GM21723 (cell line): Measurements from ENCODE around the gene HPS4.

Experiments used
- ATAC-seq: cut with Tn5 transposase; IDR thresholded peaks from one replicate; pipeline ENCODE4 v1.9.1; 2021; ENCODE audit warnings: mild to moderate bottlenecking, moderate library complexity; ENCODE audit not compliant: unreplicated experiment

The HPS4 gene

DNA sequence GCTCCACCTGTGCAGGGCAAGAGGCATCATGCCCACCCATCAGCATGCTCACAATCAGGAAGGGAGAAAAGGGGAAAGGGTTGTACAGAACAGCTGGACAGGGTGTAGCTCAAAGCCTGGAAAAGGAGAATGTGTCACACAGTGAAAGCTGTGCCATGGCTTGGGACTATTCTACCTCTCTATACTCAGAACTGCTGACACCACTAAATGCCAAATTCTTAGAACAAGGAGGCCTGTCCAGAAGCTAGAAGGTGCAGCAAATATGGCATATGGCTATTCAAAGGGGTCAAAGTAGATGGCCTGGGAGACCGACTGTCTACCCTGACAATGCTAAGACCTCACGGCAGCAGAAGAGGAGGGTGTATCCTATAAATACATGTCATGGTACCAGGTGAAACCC is 12.8 kb downstream of the HPS4 start:
- no peak for ATAC-seq

DNA sequence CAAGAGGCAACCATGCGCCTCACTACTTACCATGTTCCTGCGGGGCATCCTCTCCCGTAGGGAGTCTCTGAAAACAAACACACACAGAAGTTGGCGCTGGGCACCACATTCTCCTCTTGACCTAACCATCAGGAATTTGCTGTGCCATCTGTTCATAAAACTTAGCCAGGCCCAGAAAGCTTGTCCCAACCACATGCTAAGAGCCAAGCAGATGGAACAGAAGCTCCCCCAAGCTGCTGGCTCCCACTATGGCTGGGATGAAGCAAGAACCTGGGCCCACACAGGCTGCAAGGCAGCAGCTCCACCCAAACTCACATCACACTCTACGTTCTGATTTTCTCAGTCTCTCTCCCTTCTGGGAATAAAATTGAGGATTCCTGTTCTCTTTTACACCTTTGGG is 17.4 kb downstream of the HPS4 start:
- ATAC-seq = no peak

DNA sequence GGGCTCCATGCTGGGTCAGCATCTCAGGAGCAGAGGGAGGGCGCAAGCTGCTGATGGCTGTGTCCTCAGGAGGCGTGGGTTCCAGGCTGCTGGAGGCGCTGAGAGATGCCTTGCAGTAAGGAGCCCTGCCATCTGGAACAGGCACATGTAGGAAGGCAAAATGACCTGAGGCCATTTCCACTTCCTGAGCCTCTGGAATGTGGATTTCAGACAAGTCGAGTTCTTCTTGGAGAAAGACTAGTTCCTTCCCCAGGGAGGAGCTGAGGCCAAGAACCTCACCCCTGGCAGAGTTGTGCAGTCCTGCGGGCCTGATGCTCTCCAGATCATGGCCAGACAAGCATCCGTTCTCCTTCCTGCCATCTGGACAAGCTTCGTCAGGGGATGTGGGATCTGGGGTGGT is 19.3 kb downstream of the HPS4 start:
- ATAC-seq = no peak

DNA sequence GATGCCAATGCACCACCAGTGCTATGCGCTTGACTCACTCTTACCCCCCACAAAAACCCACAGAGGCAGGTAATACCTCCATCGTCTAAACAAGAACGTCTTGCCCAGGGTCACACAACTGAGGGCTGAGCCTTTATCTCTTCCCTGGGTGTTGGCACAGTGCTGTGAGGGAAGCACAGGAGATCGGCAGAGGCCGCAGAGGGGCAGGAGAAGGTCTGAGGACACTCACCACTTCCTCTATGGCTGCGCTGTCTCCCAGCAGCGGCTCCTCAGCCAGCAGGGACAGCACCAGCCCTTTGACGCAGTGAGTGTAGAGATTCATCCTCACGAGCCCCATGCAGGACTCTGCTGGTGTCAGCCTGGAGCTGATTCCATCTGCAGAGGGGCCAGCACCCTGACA is 19.9 kb downstream of the HPS4 start:
- ATAC-seq = no peak

DNA sequence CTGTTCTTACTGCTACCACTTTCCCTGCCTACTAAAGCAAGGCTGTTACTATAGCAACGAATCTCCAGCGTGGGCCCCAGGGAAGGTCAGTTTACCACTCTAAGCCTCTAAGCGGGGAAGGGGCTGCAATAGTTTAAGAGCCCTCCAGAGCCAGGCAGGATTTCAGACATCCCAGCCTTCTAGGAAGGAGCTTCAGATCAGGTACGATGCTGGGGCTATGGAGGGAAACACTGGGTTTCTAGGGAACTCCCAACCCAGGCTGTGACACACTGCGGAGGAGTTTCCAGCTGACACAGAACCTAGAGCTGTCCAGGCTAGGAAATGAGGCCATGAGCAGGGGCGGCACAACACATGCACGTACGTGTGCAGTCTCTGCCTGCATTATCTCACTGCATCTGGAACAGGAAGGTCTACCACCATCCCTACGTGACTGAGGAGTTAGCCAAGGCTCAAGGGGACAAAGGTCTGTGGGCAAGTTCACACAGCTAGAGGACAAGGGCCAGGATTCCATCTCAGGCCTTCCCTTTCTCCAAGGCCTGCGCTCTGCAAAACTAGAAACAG is 20.4 kb downstream of the HPS4 start:
- ATAC-seq = no peak

DNA sequence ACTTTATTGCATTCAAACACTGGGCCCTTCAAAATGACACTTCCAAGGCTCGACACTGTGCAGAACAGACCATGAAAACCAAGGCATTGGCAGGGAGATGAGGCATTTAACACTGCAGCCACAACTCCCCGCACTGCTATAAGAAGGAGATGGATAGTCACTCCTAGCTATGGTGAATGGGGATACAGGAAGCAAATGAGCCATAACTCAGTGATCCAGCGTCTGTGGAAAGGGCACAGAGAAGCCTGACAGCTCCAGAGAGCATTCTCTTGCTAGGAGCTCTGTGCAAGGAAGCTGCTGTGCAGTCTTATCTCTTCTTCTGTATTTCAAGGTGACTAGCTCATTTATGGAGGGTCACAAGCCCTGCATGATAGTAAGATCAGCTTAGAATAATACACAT is 20.9 kb downstream of the HPS4 start:
- ATAC-seq = no peak

DNA sequence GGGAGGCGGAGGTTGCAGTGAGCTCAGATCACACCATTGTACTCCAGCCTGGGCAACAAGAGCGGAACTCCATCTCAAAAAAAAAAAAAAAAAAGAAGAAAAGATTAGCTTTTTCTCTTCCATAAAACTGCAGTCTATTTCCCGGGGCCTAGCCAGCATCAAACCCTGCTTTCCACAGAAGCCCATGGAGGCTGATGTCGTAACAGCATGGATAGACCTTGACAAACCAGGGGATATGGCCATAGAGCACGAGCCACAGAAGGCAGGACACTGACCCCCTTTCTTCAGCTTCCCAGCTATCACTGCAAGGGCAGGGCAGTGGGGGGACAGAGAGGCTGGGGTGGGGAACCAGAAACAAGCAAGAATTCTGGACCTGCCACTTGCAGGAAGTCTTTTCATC is 21.5 kb downstream of the HPS4 start:
- ATAC-seq = no peak

DNA sequence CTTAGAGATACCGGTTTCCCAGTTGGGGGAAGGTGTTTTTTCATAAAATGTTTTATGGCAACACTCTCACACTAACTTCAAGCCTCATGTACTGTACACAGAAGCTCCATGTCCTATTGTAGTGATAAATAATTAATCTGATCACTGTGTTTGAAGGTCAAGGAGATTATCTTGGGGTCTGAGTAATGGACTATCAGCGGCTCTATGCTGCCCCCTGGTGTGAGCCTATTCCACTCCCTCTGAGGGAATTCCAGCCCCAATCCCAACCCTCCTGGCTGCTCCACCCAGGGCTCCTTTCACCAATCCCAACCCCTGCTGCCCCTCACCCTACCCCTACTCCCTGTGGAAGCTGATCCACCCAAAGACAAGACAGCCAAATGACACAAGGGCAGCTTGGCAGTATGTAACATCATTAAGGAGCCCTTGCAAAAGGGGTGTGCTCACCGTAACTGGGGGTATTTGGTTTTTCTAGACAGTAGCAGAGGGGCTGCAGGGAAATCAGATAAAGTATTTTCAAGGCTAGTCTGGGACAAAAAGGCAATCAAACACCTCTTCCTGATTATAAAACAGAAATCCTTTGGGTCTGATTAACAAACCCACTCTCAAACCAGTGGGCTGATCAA is 22.3 kb downstream of the HPS4 start:
- ATAC-seq = no peak

DNA sequence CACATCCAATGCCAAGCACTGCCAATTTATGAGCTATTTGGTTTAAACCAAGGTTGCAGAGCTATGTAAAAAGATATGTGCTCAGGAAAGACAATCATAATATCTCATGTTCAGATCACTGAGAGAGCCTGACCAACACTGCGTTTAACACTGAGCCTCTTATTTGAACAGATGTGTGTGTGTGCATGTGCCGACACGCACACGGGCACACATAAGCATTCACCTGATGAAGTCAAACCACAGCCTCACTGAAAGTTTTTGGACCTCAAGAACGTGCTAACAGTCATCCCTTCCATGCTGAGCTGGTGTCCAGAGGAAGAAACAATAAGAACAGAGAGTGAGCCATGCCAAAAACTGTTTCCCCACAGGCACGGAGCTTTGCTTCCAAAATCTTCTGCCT is 23.4 kb downstream of the HPS4 start:
- ATAC-seq = no peak

DNA sequence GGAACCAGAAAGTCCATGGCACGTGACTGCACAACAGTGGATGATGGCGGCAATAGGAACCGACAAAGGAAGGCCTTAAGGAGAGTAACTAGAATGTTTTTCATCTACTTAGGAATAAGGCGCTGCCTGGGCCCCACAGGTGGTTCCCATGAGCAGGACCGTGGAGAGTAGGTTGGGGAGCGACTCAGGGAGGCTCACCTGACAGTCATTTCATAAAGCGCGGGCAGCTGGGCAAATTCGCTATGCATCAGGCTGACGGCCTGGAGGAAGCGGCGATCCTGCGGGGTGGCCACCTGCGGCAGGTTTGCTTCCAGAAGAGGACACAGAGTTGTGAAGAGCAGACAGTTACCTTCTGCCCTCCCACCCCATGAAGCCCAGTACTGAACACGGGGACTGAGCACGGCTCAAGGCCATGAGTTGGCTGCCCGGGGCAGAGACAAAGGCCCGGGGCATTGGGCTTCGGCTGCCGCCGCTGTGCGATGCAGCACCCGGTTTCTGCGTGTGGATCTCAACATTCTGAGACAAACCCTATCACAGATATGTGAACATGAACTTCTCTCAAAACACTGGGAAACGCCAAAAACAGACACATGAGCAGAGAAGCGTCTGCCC is 25.8 kb downstream of the HPS4 start:
- ATAC-seq = no peak

DNA sequence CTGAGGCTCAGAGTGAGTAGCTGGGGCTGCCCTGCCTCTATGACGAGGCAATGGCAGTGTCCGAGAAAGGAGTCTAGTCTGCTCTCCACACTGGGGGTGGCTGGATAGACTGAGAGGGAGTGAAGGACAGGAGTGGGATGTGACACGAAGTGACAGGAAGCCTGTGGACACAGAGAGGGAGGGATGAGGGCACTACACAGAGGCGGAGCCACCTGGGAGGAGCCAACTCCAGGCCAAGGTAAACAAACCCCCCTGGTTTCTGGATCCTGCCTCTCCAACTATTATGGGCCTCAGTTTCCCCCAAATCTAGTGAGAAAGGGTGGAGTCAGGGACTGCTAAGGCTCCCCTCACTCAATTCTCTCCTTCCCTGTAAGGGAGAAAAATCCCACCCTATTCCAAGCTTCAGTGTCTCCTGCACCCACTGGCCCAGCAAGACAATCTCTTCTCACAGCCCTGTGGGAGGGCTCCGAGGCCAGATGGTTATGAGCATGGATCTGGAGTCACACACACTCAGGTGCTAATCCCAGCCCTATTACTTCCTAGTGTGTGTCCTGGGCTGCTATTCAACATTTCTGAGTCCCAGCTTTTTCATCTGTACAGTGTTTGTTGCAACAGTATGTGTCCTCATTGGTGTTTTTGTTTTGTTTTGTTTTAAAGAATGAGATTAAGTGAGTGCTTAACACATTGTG is 29.6 kb downstream of the HPS4 start:
- ATAC-seq = no peak

DNA sequence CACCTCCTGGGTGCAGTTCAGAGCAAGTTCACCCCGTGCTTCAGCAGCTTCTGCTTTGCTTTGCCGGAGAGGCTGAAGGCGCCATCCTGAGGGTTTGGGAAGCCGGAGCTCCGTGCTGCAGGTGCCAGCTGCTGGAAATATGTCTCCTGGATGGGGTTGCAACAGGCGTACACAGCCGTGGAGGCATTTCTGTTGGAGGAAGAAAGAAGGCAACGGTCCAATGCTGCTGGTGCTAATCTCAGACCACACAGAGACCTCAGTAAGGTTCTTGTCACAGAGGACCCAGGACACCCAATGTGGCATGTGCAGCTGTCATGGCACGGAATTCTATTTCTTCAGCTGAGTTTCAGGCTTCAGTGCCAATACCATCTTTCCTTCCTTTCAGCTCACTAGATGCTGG is 30.4 kb downstream of the HPS4 start:
- no peak for ATAC-seq

DNA sequence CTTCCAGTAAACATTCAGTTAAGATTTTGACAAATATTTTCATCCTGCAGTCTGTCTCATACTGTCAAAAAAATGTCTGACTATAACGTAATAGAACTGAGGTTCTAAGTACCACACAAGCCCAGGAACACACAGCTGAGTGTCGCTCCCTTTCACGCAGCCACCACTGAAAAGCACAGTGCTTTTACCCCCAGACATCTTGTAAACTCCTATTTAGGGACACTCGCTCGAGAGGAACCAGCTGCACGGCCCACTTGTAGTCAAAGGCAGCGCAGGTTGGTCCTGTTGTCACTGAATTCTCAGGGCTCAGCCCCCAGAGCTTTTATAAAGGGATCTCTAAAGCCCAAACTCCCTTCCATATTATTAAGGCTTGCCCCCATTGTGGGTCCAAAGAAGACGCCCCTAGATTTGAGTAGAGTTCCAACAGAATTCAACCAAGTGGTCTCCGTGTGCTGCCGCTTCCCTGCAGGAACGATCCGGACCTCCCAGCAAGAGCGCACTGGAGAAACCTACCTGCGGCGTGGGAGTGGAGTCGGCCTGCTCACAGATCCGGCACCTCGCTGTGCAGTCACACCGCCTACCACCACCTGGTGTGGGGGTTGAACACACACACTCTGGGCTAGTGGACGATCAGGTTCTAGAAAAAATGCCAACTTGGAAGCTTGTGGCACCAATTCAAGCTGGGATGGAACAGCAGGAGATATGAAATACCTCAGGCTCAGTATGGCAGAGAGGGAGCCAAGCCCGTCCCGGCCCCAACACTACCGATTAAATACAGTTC is 31.2 kb downstream of the HPS4 start:
- no peak for ATAC-seq

DNA sequence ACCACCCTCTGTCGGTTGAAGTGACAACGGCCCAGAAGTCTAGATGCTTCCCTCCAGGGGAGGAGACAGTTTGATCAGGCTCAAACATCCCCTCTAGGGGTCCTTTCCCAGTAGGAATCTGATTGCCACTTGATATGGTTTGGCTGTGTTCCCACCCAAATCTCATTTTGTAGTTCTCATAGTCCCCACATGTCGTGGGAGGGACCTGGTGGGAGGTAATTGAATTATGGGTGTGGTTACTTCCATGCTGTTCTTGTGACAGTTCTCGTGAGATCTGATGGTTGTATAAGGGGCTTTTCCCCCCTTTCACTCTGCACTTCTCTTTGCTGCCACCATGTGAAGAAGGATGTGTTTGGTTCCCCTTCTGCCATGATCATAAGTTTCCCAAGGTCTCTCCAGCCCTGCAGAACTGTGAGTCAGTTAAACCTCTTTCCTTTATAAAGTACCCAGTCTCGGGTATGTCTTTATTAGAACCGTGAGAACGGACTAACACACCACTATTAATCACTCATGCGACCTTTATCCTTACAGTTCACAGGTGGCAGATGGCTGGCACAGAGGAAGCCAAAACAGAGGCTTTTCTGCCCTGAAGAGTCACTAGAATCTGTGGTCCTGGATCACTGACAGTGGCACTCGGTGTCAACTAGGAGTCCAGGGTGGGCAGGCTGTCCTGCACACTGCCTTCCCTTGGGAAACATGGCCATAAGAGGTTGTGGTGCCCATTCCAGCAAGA is 33.0 kb downstream of the HPS4 start:
- ATAC-seq = no peak

DNA sequence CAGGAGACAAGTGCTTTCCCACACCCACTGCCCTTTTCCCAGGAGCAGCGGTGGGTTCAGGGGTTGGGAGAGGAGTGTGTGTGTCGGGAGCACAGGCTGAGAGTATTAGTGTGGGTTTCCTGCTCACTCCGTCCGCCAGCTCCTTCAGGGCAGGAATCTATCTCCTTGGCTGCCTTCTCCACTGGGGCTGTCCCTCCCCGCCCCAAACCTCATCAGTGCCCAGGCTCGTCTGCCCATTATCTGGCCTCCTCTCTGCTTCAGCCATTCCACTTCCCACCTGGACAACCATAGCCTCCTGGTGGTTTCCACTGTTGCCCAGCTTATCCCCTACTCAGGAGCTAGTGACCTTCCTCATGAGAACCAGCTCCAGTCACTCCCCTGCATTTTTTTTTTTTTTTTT is 34.6 kb downstream of the HPS4 start:
- ATAC-seq = no peak

DNA sequence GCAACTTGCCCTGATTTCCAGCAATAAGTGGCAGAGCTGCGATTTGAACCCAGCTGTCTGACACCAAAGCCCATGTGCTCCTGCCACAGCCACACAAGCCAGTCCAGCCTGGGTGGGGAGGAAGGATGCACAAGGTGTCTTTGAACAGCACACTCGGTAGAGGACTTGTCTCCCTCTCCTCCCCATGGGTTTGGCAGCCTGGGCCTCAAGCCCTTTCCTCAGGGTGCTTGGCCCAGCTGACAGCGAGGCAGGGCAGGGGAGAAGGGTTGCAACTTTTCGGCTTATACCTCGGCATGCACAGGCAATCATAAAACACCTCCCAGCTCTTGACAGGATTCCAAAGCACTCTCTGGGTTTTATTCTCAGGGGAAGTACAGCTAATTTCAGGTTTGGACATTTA is 35.2 kb downstream of the HPS4 start:
- ATAC-seq = no peak

DNA sequence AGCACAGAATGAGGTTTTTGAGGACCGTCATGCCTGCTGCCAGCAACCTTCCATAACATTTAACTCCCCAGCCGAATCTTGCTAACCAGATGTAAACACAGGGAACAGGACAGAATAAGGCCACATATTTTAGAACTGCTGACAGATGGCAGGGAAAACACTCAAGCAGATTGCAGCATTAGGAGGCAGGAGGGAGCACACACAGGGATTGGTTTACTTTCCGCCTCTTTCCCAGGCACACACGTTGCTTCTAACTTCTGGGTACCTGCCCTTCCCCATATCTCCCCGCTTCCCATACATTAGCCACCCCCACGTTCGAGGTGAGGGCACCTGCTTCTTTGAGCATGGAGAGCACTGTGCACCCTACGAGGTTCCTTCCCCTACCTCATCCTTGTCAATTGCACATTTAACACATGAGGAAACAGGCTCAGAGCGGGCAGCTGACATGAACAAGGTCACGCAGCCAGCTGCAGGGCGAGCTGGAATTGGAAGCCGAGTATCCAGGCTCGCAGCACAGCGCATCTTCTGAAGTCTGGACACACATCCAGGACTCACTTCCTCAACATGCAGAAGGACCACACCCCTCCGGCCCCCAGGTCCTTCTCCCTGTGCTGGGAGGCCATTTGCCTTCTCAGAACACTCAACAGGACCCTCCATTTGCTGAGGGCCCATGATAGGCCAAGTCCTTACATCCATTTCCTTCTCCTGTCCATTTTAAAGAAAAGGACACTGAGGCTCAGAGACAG is 35.8 kb downstream of the HPS4 start:
- no peak for ATAC-seq

DNA sequence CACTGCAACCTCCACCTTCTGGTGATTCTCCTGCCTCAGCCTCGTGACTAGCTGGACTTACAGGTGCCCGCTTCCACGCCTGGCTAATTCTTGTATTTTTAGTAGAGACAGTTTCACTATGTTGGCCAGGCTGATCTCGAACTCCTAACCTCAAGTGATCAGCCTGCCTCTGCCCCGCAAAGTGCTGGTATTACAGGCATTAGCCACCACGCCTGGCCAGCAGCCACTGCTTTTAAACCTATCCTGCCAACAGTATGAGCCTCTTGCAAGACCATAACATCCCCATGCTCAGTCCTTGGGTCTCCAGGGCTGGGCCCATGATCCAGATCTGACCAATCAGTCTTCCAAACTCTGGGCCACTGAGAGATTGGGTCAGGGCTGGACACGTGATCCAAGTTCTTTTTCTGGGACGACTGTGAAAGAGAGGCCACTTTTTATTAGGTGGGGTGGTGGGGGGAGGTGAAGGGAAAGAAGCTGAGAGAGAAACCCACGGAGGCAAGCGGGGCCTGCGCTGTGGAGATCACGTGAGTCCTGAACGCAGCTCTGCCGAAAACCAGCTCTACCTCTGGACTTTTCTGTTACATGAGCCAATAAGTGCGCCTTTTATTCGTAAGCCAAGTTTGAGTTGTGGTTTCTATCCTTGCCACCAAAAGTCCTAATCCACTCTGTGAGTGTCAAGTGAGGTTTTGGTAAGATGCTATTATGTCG is 36.6 kb downstream of the HPS4 start:
- ATAC-seq = no peak

DNA sequence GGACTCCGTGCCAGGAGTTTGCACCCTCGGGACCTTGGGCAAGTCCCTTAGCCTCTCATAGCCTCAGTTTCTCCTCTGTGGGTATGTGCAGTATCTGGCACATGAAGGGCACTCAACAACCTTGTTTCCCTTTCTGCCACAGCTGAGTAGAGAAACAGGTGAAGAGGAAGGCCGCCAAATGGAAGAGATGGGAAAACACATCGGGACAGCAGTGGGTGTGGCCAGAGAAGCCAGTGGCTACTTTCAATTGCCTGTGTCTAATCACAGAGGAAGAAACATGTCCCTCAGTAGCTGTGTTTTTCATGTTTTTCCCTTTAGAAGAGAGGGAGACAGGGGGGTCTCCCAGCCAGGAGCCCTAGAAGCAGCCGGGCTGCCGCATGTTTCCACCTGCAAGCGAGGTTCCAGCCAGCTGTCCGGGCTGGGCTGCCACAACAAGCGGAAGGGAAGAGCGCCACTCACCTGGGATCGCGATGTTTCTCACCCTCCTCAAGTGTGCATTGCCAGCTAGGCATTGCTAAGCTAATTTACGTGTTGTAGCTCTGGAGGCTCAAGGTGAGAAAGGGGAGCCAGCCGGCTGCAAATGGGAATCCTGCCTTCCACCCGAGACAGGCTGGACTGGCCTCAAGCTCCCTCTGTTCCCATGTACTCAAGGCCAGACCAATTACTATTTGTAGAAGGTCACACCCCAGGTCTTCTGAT is 37.9 kb downstream of the HPS4 start:
- no peak for ATAC-seq
